Astrocyte (in vitro differentiated cells and primary cell): ENCODE measurements around the gene ANKRD66.

Experiments
- EZH2 ChIP-seq: IDR thresholded peaks from 2 replicates; pipeline ENCODE4 v1.6.1; 2012; ENCODE audit warnings: mild to moderate bottlenecking, low read length, inconsistent platforms; ENCODE audit not compliant: insufficient read depth
- TF ChIP-seq, protein P1 (sequence below): IDR thresholded peaks from 2 replicates; pipeline ENCODE4 v1.5.1; 2011; ENCODE audit warnings: low read depth, mild to moderate bottlenecking, inconsistent platforms, low read length, moderate library complexity; ENCODE audit not compliant: insufficient read depth

DNA sequence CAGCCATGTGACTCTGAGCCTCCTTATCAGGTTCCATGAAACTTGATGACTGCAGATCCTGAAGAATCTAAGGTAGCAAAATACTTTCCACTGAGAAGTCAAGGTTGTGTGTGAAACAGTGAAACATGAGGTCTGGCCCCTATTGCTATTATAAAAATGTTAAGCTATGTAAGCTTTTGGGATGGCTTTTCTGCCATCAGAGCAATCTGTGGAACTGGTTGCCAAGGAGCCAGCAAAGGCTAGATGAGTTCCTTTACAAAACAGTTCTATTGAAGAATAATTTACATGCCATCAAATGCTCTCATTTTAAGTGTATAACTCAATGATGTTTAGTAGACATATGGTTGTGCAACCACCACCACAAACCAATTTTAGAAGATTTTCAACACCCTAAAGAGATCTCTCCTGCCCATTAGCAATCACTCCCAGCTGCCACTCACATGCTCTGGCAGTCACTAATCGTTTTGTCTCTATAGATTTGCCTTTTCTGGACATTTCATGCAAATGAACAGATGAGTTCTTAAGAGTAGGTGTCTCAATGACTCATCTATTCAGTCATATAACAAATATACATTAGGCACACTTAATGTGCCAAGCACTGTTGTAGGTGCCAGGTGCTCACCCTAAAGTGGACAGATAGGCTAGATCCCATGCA lies 26.6 kb downstream of the ANKRD66 start:
- TF ChIP-seq, protein P1, sequence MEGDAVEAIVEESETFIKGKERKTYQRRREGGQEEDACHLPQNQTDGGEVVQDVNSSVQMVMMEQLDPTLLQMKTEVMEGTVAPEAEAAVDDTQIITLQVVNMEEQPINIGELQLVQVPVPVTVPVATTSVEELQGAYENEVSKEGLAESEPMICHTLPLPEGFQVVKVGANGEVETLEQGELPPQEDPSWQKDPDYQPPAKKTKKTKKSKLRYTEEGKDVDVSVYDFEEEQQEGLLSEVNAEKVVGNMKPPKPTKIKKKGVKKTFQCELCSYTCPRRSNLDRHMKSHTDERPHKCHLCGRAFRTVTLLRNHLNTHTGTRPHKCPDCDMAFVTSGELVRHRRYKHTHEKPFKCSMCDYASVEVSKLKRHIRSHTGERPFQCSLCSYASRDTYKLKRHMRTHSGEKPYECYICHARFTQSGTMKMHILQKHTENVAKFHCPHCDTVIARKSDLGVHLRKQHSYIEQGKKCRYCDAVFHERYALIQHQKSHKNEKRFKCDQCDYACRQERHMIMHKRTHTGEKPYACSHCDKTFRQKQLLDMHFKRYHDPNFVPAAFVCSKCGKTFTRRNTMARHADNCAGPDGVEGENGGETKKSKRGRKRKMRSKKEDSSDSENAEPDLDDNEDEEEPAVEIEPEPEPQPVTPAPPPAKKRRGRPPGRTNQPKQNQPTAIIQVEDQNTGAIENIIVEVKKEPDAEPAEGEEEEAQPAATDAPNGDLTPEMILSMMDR = no peak
- TF ChIP-seq EZH2 = no peak
